ENCODE measurements around the gene DOLPP1. TPM values are rescaled to one million over a fixed set of nuclear protein-coding genes. Genes with fewer than 3 reads are reported as not detected.
"Not testable (repeated sequence)": the region's sequence is repeated elsewhere in the genome, so short reads cannot be mapped to it uniquely, and the experiment has no call there.

The DOLPP1 gene
- total RNA-seq, 2 donors from 2014 or later: 5.3 to 8.0 TPM

- Mint-ChIP-seq H3K4me1 (peaks cover 12% of the 10 kb centered on the region), H3K4me3 (no peak overlapping the region), H3K27ac (no peak overlapping the region), H3K27me3 (no peaks in the 10 kb centered on the region), H3K36me3 (ENCODE audit: low read depth) (no peaks in the 10 kb centered on the region)
- ATAC-seq (no peak), DNase-seq (no peak)
- H3K9me3 ChIP-seq (ENCODE audit: control insufficient read depth, low read length, poor library complexity, severe bottlenecking): no peaks in the 10 kb centered on the region
These were observed 25.2 kb downstream of the DOLPP1 start for GRCh38 chr9:129105857-129106694.

GRCh38 chr9:129107651-129108050 lies 26.7 kb downstream of the DOLPP1 start:
- no peaks in the 10 kb centered on the region for H3K27me3 Mint-ChIP-seq

DNA sequence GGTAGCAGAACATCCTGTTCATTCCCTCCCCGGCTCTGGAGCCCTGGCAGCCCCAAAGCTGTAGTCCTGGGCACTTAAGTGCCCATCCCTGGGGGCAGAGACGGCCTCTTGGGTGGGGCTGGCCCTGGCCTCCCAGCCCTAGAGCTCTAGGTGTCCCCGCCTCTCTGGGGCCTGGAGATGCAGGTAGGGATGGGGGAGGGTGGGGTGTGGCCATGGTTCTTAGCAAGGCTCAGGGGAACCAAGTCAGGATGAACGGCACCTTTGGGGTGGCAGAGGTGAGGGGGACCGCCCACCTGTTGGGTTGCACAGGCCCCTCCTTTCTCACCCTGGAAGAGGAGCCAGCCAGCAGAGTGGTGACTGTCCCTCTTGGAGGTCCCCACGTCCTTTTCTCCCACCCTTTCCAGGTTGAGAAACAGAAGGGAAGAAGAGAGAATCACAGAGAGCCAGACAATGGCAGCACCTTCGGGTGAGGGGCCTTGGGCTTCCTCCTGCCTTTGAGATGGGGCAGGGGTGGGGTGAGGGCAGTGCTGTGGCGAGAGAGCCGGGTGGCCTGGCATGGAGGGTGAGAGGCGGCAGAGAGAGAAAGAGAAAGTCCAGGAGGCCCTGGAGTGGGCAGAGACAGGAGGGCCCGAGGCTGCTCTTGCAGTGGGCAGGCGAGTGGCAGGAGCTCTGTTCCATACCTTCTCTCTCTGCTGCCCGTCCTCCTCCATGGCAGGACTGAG lies 27.3 kb downstream of the DOLPP1 start:
- Mint-ChIP-seq H3K4me3 (peak overlapping the region; percentile 91), H3K27ac (no peak overlapping the region)

More at GRCh38 chr9:129107651-129108050, 26.7 kb downstream of the DOLPP1 start:
- H3K36me3 Mint-ChIP-seq (ENCODE audit: low read depth): no peaks in the 10 kb centered on the region
- H3K27ac Mint-ChIP-seq: no peak overlapping the region
- H3K9me3 ChIP-seq (ENCODE audit: control insufficient read depth, low read length, poor library complexity, severe bottlenecking): no peaks in the 10 kb centered on the region
- DNase-seq (no peak), ATAC-seq (no peak)
- no peak overlapping the region for H3K4me3 Mint-ChIP-seq
- H3K4me1 Mint-ChIP-seq: peaks cover 17% of the 10 kb centered on the region

DNA sequence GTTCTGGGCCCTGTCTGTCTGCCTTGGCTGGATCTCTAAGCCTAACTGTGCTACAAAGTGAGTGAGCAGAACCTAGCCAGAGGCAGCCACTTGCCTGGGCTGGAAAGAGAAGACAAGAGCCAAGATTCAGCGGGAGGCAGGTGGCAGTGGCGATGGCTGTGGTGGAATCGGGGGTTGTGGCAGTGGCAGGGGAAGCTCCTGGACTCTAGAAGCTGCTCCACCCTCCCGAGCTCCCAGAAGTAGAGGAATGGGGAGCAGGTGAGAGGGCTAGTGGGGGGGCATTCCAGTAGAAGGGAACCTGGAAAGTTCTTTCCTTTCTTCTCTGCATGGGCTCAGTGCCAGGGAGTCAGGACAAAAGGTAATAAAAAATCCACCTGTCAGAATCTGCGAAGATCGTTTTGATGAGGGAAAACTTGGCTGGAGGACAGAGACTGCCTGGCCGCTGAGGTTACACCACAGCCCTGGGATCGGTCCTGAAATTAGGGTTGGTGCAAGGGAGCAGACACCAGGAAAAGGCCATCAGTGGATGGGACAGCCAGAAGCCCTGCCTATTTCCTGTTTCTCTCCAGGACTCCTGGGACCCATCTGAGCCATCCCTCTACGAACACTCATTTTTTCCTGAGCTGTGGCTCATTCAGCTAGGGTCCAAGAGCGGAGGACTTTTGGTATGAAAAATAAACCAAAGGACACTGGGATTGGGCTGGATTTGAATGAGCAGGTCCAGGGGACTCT lies 28.1 kb downstream of the DOLPP1 start:
- DNase-seq (no peak), ATAC-seq (no peak)
- H3K4me3 Mint-ChIP-seq: peak overlapping the region; percentile 91
- H3K27me3 Mint-ChIP-seq: no peaks in the 10 kb centered on the region
- H3K9me3 ChIP-seq (ENCODE audit: control insufficient read depth, low read length, poor library complexity, severe bottlenecking): no peaks in the 10 kb centered on the region
- no peaks in the 10 kb centered on the region for H3K36me3 Mint-ChIP-seq (ENCODE audit: low read depth)
- peaks cover 17% of the 10 kb centered on the region for H3K4me1 Mint-ChIP-seq
- H3K27ac Mint-ChIP-seq: no peak overlapping the region

More for the DNA sequence above, 27.3 kb downstream of the DOLPP1 start:
- Mint-ChIP-seq H3K36me3 (ENCODE audit: low read depth) (no peaks in the 10 kb centered on the region), H3K4me1 (peaks cover 17% of the 10 kb centered on the region), H3K27me3 (no peaks in the 10 kb centered on the region)
- H3K9me3 ChIP-seq (ENCODE audit: control insufficient read depth, low read length, poor library complexity, severe bottlenecking): no peaks in the 10 kb centered on the region
- DNase-seq: no peak
- ATAC-seq: no peak

- no peak for DNase-seq
- no peaks in the 10 kb centered on the region for H3K9me3 ChIP-seq (ENCODE audit: control insufficient read depth, low read length, poor library complexity, severe bottlenecking)
- H3K4me1 Mint-ChIP-seq: peaks cover 19% of the 10 kb centered on the region
- H3K27ac Mint-ChIP-seq: no peak overlapping the region
- H3K36me3 Mint-ChIP-seq (ENCODE audit: low read depth): no peaks in the 10 kb centered on the region
- peak overlapping the region; percentile 91 for H3K4me3 Mint-ChIP-seq
- no peak for ATAC-seq
- no peaks in the 10 kb centered on the region for H3K27me3 Mint-ChIP-seq
These were observed 28.6 kb downstream of the DOLPP1 start for GRCh38 chr9:129109537-129109903.

DNA sequence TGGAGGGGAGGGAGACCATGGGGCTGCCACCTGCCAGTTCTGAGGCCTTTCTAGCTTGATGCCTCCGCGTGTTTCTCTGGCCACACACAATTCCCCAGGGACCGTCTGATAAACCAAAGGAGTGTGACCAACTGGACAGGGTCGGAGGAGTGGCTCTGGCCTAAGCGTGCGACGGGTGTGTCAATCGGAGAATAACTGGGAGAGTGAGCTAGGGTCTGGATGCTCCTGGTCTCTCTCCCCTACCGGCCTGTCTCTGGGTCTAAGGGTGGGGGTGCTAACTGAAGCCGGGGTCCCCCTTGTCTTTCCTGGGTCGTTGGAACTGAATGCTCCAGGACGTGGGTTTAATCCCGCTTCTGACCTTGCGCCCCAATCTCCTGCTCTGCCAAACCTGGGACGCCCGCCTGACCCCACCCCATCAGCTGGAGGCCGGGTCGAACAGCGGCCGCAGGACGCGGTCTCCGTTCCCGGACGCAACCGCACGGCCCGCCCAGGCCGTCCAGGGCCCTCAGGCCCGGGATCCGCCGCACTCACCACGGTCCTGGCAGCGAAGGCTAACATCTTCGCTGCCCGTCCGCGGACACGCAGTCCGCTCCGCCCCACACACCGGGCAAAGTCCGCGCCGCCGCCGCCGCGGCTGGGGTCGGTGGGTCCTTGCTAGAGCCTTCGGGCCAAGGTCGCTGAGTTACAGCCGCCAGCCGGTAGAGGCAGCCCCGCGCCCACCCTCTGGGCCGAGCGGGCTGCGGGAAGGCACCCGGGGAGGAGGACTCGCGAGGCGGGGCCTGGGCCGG lies 29.2 kb downstream of the DOLPP1 start:
- Mint-ChIP-seq H3K27ac (no peak overlapping the region), H3K4me3 (peak overlapping the region; percentile 91), H3K36me3 (ENCODE audit: low read depth) (no peaks in the 10 kb centered on the region), H3K27me3 (no peaks in the 10 kb centered on the region), H3K4me1 (peaks cover 24% of the 10 kb centered on the region)
- DNase-seq: no peak
- ATAC-seq: no peak
- H3K9me3 ChIP-seq (ENCODE audit: control insufficient read depth, low read length, poor library complexity, severe bottlenecking): no peaks in the 10 kb centered on the region

DNA sequence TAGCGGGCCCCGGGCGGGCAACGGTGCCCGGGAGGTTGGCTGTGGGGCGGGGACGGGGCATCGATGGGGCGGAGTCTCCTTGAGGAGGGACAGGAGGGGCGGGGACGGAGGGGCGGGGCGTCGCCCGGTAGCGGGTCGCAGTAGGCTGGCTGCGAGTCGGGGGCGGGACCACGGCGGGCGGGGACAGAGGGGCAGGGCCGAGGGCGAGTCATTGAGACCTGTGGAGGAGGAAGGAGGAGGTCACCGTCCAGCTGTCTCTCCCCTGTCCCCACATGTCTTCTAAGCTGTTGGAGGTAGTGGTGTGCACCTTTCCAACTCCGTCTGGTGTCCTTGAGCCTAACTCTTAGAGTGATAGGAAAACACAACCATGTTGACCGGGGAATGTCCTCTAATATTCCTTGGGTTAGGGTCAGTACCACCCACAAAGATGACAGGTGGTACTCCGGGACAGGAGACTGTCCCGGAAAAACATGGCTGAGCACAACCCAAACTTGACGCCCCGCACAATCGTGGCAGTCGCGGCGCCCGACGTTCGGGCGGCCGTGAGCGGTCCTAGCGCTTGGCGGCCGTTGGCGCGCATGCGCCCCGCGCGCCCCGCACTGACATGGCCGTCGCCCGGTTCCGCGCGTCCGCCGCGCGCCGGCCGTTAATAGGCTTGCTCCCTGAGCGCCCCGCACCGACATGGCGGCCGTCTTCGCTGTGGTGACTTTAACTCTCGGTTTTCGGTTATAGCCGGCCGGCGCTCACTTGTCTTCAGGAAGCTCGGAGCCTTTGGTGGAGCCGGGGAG lies 30.0 kb downstream of the DOLPP1 start, which contains the start of the genes CRAT and PTPA:
TSS of gene CRAT (minus strand) at position 54 of the 788 bp plus-strand sequence. CDS start 284 bp downstream, outside the sequence.
TSS of gene PTPA (plus strand) at position 676 of the 788 bp plus-strand sequence. CDS start 186 bp downstream, outside the sequence.
- DNase-seq: peak; percentile 87 to 99 (median 97)
- Mint-ChIP-seq H3K27me3 (no peaks in the 10 kb centered on the region), H3K4me1 (peaks cover 27% of the 10 kb centered on the region), H3K4me3 (peak within 1 kb of the TSS; percentile 91), H3K27ac (peak within 1 kb of the TSS; percentile 82), H3K36me3 (ENCODE audit: low read depth) (no peaks in the 10 kb centered on the region)
- peak; percentile 89 for ATAC-seq
- H3K9me3 ChIP-seq (ENCODE audit: control insufficient read depth, low read length, poor library complexity, severe bottlenecking): no peaks in the 10 kb centered on the region

DNA sequence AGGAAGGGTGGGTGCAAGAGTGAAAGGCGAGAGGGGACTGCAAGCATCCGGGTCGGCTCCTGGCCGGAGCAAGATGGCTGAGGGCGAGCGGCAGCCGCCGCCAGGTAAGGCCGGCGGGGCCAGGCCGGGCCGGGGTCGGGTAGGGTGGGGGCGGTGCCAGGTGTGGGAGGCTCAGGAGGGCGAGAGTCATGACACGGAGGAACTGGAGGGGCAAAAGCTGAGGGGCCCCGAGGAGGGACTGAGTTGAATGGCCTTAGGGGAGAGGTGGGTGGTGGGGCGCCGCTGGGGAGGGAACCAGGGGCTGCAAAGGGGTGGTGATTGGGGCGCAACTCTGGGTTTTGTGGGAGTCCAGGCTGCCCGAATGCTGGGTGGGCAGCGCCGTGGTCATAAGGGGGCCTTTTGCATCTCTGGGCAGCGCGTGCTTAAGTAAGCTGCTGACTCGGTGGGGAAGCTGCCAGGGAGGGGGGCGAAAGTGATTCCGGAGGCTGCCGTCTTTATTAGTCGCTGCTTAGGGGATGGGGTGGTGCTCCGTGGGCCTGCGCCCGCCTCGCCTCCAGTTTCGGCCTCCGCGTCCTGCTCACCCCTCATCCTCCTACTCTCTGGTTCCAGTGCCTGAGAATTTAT lies 30.7 kb downstream of the DOLPP1 start:
- DNase-seq (peak in 1 of 3 donors; percentile 9), ATAC-seq (peak; percentile 1)
- Mint-ChIP-seq H3K27me3 (no peaks in the 10 kb centered on the region), H3K4me3 (peak overlapping the region; percentile 91), H3K27ac (peak overlapping the region; percentile 82), H3K36me3 (ENCODE audit: low read depth) (no peaks in the 10 kb centered on the region), H3K4me1 (peaks cover 27% of the 10 kb centered on the region)
- no peaks in the 10 kb centered on the region for H3K9me3 ChIP-seq (ENCODE audit: control insufficient read depth, low read length, poor library complexity, severe bottlenecking)

DNA sequence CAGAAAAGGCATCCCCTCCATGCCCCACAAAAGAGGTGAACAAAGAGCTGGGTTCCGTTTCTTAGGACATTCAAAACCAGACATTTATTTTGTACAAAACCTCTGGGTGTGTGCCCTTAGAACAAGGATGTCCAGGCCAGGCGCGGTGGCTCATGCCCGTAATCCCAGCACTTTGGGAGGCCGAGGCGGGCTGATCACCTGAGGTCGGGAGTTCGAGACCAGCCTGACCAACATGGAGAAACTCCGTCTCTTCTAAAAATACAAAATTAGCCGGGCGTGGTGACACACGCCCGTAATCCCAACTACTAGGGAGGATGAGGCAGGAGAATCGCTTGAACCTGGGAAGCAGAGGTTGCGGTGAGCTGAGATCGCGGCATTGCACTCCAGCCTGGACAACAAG lies 31.6 kb downstream of the DOLPP1 start:
- not testable (repeated sequence) for H3K27me3 Mint-ChIP-seq; H3K36me3 Mint-ChIP-seq (ENCODE audit: low read depth); H3K9me3 ChIP-seq (ENCODE audit: control insufficient read depth, low read length, poor library complexity, severe bottlenecking); H3K27ac Mint-ChIP-seq; DNase-seq; ATAC-seq
- Mint-ChIP-seq H3K4me1 (peaks cover 27% of the 10 kb centered on the region), H3K4me3 (peak overlapping the region; percentile 91)

GRCh38 chr9:129113645-129114304 lies 32.9 kb downstream of the DOLPP1 start:
- no peak overlapping the region for H3K4me3 Mint-ChIP-seq
- no peaks in the 10 kb centered on the region for H3K9me3 ChIP-seq (ENCODE audit: control insufficient read depth, low read length, poor library complexity, severe bottlenecking)

GRCh38 chr9:129118799-129119198 lies 37.9 kb downstream of the DOLPP1 start:
- DNase-seq (no peak), ATAC-seq (no peak)
- Mint-ChIP-seq H3K36me3 (ENCODE audit: low read depth) (no peaks in the 10 kb centered on the region), H3K4me1 (peaks cover 12% of the 10 kb centered on the region), H3K27me3 (no peaks in the 10 kb centered on the region), H3K4me3 (no peak overlapping the region), H3K27ac (no peak overlapping the region)
- H3K9me3 ChIP-seq (ENCODE audit: control insufficient read depth, low read length, poor library complexity, severe bottlenecking): no peaks in the 10 kb centered on the region

More at GRCh38 chr9:129113645-129114304, 32.9 kb downstream of the DOLPP1 start:
- Mint-ChIP-seq H3K27me3 (no peaks in the 10 kb centered on the region), H3K27ac (no peak overlapping the region), H3K36me3 (ENCODE audit: low read depth) (no peaks in the 10 kb centered on the region), H3K4me1 (peaks cover 25% of the 10 kb centered on the region)
- DNase-seq (no peak), ATAC-seq (no peak)
